Erythroblast (primary cell): ENCODE results near the gene SPAG9.

Experiments
- GATA1 ChIP-seq: IDR thresholded peaks from 2 replicates; pipeline ENCODE4 v1.6.1; 2011; ENCODE audit warnings: low read depth, mild to moderate bottlenecking, control low read depth, low read length, moderate library complexity
- POLR2A ChIP-seq: IDR thresholded peaks from 2 replicates; pipeline ENCODE4 v1.6.1; 2011; ENCODE audit warnings: mild to moderate bottlenecking, low read length

DNA sequence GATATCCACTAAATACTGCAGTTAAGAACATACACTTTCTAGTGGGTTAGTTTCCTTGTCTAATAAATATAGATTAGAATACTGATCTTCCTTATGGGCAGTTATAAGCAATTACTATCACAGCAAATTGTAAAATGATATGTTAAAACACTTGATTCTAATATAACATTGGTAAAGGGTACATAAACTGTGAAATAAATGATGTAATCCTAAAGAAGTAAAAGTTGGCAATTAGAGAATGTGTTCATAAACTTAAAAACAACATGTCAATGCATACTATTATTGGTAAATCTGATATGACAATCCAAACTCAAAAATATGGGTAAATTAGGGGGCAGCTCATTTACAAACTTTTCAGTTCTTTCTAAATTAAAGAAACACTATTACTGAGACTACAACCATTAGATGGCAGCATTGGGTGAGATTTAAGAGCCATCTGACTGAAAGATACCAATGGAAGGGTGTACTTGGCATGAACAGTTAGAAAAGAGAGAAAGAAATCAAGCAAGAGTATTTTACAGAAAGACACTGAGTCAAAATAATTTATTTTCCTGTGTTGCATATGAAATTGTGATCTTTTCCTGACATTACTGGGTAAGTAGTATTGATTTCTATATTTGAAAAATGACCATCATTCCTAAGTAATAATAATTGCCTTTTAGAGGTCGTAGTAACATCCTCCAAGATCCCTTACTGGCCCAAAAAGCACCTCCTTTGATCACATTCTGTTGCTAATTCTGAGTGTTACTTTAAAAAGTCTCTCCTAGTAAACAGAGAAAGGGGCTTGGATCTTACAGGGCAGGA, 119.6 kb downstream of the SPAG9 start:
- TF ChIP-seq POLR2A (no peak), GATA1 (no peak)
